SK-N-SH (cell line): ENCODE results near the gene RBM33.

Source experiments
- CTCF ChIP-seq: fragments of 200-600 bp; sonication (generic); IDR thresholded peaks from 2 replicates; pipeline ENCODE4 v1.6.1; 2017; ENCODE audit warnings: antibody characterized with exemption, mild to moderate bottlenecking, moderate library complexity
- EP300 ChIP-seq, 2 experiments: IDR thresholded peaks; 2 replicates each; pipeline versions ENCODE4 v1.4.0 to v1.6.1; 2012; ENCODE audit warnings: borderline replicate concordance in 1 of 2, low read depth in 1 of 2, low read length in 1 of 2
- EZH2phosphoT487 ChIP-seq: fragments of 200-600 bp; sonication (generic); IDR thresholded peaks from 2 replicates; pipeline ENCODE4 v1.6.1; 2017; ENCODE audit warnings: low read depth, mixed run types, mild to moderate bottlenecking, antibody characterized with exemption, moderate library complexity, borderline replicate concordance
- FOXJ3 ChIP-seq: sonication (generic); formaldehyde crosslinking; IDR thresholded peaks from 2 replicates; pipeline ENCODE4 v1.5.1; 2020; ENCODE audit warnings: mild to moderate bottlenecking, missing genetic modification reagents
- FOXM1 ChIP-seq: IDR thresholded peaks from 2 replicates; pipeline ENCODE4 v1.4.0; 2012; ENCODE audit warnings: low read depth, mild to moderate bottlenecking
- GATA2 ChIP-seq: sonication (generic); formaldehyde crosslinking; IDR thresholded peaks from 2 replicates; pipeline ENCODE4 v1.5.0; 2020; ENCODE audit warnings: mild to moderate bottlenecking, missing genetic modification reagents
- POLR2AphosphoS5 ChIP-seq: IDR thresholded peaks from 2 replicates; pipeline ENCODE4 v1.6.1; 2012; ENCODE audit warnings: low read depth, low read length
- RAD21 ChIP-seq: IDR thresholded peaks from 2 replicates; pipeline ENCODE4 v1.6.1; 2012; ENCODE audit warnings: mild to moderate bottlenecking, low read length
- REST ChIP-seq: IDR thresholded peaks from 2 replicates; pipeline ENCODE4 v1.6.1; 2012; ENCODE audit warnings: mild to moderate bottlenecking, low read depth, low read length, moderate library complexity
- TCF12 ChIP-seq: IDR thresholded peaks from 2 replicates; pipeline ENCODE4 v1.4.0; 2012
- TEAD4 ChIP-seq: IDR thresholded peaks from 2 replicates; pipeline ENCODE4 v1.4.0; 2012; ENCODE audit warnings: mild to moderate bottlenecking, borderline replicate concordance; ENCODE audit not compliant: insufficient read depth
- USF1 ChIP-seq: IDR thresholded peaks from 2 replicates; pipeline ENCODE4 v1.4.0; 2012; ENCODE audit warnings: low read depth, borderline replicate concordance
- USF2 ChIP-seq: fragments of 150-350 bp; IDR thresholded peaks from 2 replicates; pipeline ENCODE4 v1.6.1; 2017; ENCODE audit warnings: antibody characterized with exemption, low read length, low read depth, borderline replicate concordance

GRCh38 chr7:155647734-155648133, 3.3 kb downstream of the RBM33 start:
- TF ChIP-seq CTCF: no peak
- no peak for TF ChIP-seq EZH2phosphoT487
- TF ChIP-seq USF1: no peak
- TF ChIP-seq TCF12: no peak
- TF ChIP-seq RAD21: no peak
- no peak for TF ChIP-seq EP300 (IDR thresholded peaks at IDR 0.05; ENCODE audit: borderline replicate concordance in 1 of 2, low read depth in 1 of 2, low read length in 1 of 2)
- TF ChIP-seq POLR2AphosphoS5: no peak
- no peak for TF ChIP-seq FOXM1
- no peak for TF ChIP-seq REST
- TF ChIP-seq FOXJ3 (CRISPR knock-in tag): no peak
- TF ChIP-seq TEAD4: no peak
- no peak for TF ChIP-seq GATA2 (CRISPR knock-in tag)
- no peak for TF ChIP-seq USF2
